Endodermal cell (in vitro differentiated cells): ENCODE results near the gene PRPF19. TPM values are rescaled to one million over a fixed set of nuclear protein-coding genes. Genes with fewer than 3 reads are reported as not detected.

Experiments
- DNase-seq: peaks from one replicate; pipeline ENCODE4 v3.0.0-alpha.2; 2017
- H3K27ac ChIP-seq: 2 replicates; pipeline ENCODE4 v1.5.1; 2013; ENCODE audit warnings: mild to moderate bottlenecking, low read depth, low read length, moderate library complexity
- H3K27me3 ChIP-seq: 2 replicates; pipeline ENCODE4 v1.6.1; 2013; ENCODE audit warnings: mild to moderate bottlenecking, low read length, moderate library complexity; ENCODE audit not compliant: insufficient read depth, control insufficient read depth, poor library complexity, severe bottlenecking
- H3K36me3 ChIP-seq: 2 replicates; pipeline ENCODE4 v1.7.0; 2013; ENCODE audit warnings: mild to moderate bottlenecking, low read length, moderate library complexity; ENCODE audit not compliant: control insufficient read depth, insufficient read depth
- H3K4me1 ChIP-seq: one replicate; pipeline ENCODE4 v1.7.0; 2013; ENCODE audit warnings: low read length; ENCODE audit not compliant: control insufficient read depth, insufficient read depth
- H3K4me3 ChIP-seq: 2 replicates; pipeline ENCODE4 v1.5.1; 2013; ENCODE audit warnings: mild to moderate bottlenecking, low read length, moderate library complexity
- H3K9ac ChIP-seq: 2 replicates; pipeline ENCODE4 v1.6.1; 2013; ENCODE audit warnings: mild to moderate bottlenecking, low read length, moderate library complexity; ENCODE audit not compliant: poor library complexity, severe bottlenecking; ENCODE audit errors: extremely low read depth
- H3K9me3 ChIP-seq: 2 replicates; pipeline ENCODE4 v1.6.1; 2013; ENCODE audit warnings: mild to moderate bottlenecking, low read length, moderate library complexity; ENCODE audit not compliant: control insufficient read depth
- H3K27ac Mint-ChIP-seq: 2 replicates; pipeline ENCODE4 v1.8.0; 2020; ENCODE audit warnings: mixed read lengths
- H3K27me3 Mint-ChIP-seq: 2 replicates; pipeline ENCODE4 v1.8.0; 2021; ENCODE audit warnings: mild to moderate bottlenecking, mixed read lengths; ENCODE audit not compliant: insufficient read depth
- H3K36me3 Mint-ChIP-seq: 2 replicates; pipeline ENCODE4 v1.8.0; 2020; ENCODE audit warnings: low read depth, mixed read lengths
- H3K4me1 Mint-ChIP-seq: 2 replicates; pipeline ENCODE4 v1.8.0; 2020; ENCODE audit warnings: mixed read lengths
- H3K4me3 Mint-ChIP-seq: 2 replicates; pipeline ENCODE4 v1.8.0; 2020; ENCODE audit warnings: mild to moderate bottlenecking, moderate library complexity, mixed read lengths
- H3K9me3 Mint-ChIP-seq: 2 replicates; pipeline ENCODE4 v1.8.0; 2020; ENCODE audit warnings: mild to moderate bottlenecking, mixed read lengths
- WGBS, 2 experiments: methylation state at CpG; one replicate each; pipeline versions ENCODE4 v1.1.5 to v1.1.7; 2013; ENCODE audit warnings: missing lambda C conversion rate in 2 of 2, mixed read lengths in 1 of 2; ENCODE audit not compliant: insufficient coverage in 1 of 2, insufficient read length in 1 of 2; 5-methylcytosine and 5-hydroxymethylcytosine counted together
- total RNA-seq, 2 donors: library from RNA; stranded (reverse); fragmentation: NEBNext Ultra II Directional in 1 of 2; extraction: Animal tissue kit (Norgen Biotek cat#: 25700) in 1 of 2; gene quantifications; 2 replicates in 1 of 2; 3 replicates in 1 of 2; pipeline ENCODE4 v1.2.1, GENCODE V29; 2021
- TF ChIP-seq, protein P1 (sequence below): fragments of 200-600 bp; sonication (generic); conservative IDR thresholded peaks from 2 replicates; pipeline ENCODE4 v1.5.0; 2021; ENCODE audit warnings: antibody characterized with exemption, mild to moderate bottlenecking

The PRPF19 gene
- total RNA-seq, 2 donors from 2014 or later: 106 to 109 TPM

DNA sequence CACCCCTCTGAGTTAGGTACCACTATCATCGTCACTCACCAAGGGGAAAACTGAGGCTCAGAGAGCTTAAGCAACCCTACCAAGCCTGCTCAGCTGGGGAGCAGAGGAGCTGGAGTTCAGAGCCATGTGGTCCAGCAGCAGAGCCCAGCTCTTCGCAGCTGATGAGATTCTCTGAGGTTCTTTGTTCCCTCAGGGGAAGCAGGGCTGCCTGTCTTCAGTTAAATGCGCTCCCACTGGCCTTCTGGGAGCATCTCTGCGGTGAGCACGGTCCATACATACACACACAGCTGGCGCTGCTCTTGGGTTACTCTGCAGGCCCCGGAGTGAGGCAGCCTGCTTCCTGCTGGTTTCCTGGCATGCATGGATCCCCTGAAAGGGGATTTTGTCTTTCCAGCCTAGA, 45.4 kb downstream of the PRPF19 start:
- Histone ChIP-seq H3K27ac (no peak overlapping the region), H3K9me3 (no peaks in the 10 kb centered on the region), H3K27me3 (no peaks in the 10 kb centered on the region), H3K4me3 (no peak overlapping the region), H3K9ac (no peak overlapping the region), H3K36me3 (no peaks in the 10 kb centered on the region), H3K4me1 (no peaks in the 10 kb centered on the region)
- no peaks in the 10 kb centered on the region for H3K36me3 Mint-ChIP-seq
- H3K4me1 Mint-ChIP-seq: no peaks in the 10 kb centered on the region
- peaks cover 2% of the 10 kb centered on the region for H3K9me3 Mint-ChIP-seq
- peaks cover 11% of the 10 kb centered on the region for H3K27me3 Mint-ChIP-seq
- 83 to 84% methylated on average over 6 to 7 of the region's 7 CpGs for WGBS, 2 experiments
- no peak overlapping the region for H3K27ac Mint-ChIP-seq
- no peak for DNase-seq
- H3K4me3 Mint-ChIP-seq: no peak overlapping the region
- TF ChIP-seq, protein P1, sequence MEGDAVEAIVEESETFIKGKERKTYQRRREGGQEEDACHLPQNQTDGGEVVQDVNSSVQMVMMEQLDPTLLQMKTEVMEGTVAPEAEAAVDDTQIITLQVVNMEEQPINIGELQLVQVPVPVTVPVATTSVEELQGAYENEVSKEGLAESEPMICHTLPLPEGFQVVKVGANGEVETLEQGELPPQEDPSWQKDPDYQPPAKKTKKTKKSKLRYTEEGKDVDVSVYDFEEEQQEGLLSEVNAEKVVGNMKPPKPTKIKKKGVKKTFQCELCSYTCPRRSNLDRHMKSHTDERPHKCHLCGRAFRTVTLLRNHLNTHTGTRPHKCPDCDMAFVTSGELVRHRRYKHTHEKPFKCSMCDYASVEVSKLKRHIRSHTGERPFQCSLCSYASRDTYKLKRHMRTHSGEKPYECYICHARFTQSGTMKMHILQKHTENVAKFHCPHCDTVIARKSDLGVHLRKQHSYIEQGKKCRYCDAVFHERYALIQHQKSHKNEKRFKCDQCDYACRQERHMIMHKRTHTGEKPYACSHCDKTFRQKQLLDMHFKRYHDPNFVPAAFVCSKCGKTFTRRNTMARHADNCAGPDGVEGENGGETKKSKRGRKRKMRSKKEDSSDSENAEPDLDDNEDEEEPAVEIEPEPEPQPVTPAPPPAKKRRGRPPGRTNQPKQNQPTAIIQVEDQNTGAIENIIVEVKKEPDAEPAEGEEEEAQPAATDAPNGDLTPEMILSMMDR: no peak

DNA sequence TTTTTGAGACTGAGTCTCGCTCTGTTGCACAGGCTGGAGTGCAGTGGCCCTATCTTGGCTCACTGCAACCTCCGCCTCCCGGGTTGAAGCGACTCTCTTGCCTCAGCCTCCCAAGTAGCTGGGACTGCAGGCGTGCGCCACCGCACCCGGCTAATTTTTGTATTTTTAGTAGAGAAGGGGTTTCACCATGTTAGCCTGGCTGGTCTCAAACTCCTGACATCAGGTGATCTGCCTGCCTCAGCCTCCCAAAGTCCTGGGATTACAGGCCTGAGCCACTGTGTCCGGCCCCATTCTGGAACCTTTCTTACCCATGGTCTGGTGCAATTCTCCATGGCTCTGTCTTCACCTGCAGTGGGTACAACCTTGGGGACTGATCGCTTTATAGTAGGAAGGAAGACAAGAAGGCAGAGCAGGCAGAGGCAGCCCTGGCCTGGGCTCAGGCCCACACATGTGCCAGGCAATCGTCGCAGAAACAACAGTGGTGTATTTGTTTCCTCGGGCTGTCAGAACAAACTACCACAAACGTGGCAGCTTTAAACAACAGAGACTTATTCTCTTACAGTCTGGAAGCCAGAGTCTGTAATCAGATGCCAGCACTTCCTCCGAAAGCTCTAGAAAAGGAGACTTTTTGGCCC, 46.7 kb downstream of the PRPF19 start:
- no peak for DNase-seq
- H3K27me3 Mint-ChIP-seq: peaks cover 23% of the 10 kb centered on the region
- Histone ChIP-seq H3K4me1 (no peaks in the 10 kb centered on the region), H3K4me3 (no peak overlapping the region), H3K9ac (no peak overlapping the region), H3K27ac (no peak overlapping the region), H3K27me3 (peaks cover 4% of the 10 kb centered on the region), H3K9me3 (no peaks in the 10 kb centered on the region), H3K36me3 (no peaks in the 10 kb centered on the region)
- H3K27ac Mint-ChIP-seq: no peak overlapping the region
- WGBS, 2 experiments: 90 to 92% methylated on average over 13 to 15 of the region's 15 CpGs
- no peak overlapping the region for H3K4me3 Mint-ChIP-seq
- H3K4me1 Mint-ChIP-seq: no peaks in the 10 kb centered on the region
- no peaks in the 10 kb centered on the region for H3K9me3 Mint-ChIP-seq
- no peaks in the 10 kb centered on the region for H3K36me3 Mint-ChIP-seq
- TF ChIP-seq, protein P1: no peak

DNA sequence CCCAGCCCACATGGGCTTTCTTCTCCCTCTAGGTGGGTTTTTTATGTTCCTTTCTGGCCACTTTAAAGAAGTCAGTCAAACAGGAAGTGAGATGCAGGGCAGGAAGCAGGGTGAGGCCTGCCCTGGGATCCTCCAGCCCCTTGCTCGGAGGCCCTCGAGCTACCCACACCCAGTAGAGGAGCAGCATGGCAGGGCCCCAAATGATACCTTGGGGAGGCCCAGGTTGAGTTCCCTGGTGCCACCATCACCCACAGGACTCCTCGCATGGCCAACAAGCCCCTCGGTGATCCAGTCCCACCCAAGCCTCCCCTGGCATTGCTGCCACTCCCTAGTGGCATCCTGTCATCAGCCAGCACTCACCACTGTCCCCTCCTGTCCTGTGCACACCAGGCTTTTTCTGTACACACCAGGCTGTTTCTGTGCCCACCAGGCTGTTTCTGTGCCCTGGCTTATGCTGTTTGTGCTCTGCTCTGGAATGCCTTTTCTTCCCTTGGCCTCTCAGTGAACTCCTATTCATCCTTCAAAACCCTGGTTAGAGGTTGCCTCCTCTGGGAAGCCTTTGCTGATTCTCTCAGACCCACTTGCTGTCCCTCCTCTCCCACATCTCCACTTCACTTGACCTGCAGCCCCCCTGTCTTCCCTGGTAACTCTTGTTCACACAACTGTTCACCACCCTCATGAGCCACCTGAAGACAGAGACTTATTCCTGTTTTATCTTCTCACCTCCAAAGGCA, 47.5 kb downstream of the PRPF19 start:
- Mint-ChIP-seq H3K36me3 (no peaks in the 10 kb centered on the region), H3K27me3 (peaks cover 31% of the 10 kb centered on the region), H3K27ac (no peak overlapping the region), H3K4me3 (no peak overlapping the region), H3K9me3 (no peaks in the 10 kb centered on the region), H3K4me1 (no peaks in the 10 kb centered on the region)
- no peaks in the 10 kb centered on the region for H3K4me1 ChIP-seq
- no peak overlapping the region for H3K4me3 ChIP-seq
- H3K9me3 ChIP-seq: no peaks in the 10 kb centered on the region
- no peak overlapping the region for H3K27ac ChIP-seq
- 88 to 93% methylated on average over 2 to 4 of the region's 4 CpGs for WGBS, 2 experiments
- TF ChIP-seq, protein P1: no peak
- no peak overlapping the region for H3K9ac ChIP-seq
- no peaks in the 10 kb centered on the region for H3K36me3 ChIP-seq
- H3K27me3 ChIP-seq: peaks cover 12% of the 10 kb centered on the region
- DNase-seq: no peak
